Breast epithelium (tissue), 3 donors: ENCODE measurements around the gene ELK4.

Experiments
- POLR2A ChIP-seq: fragments of 450-650 bp; IDR thresholded peaks from one replicate; pipeline ENCODE4 v1.6.1; 2016; ENCODE audit warnings: antibody characterized with exemption, mild to moderate bottlenecking, moderate library complexity
- TF ChIP-seq, protein P1 (sequence below), 3 donors: fragments of 450-650 bp; IDR thresholded peaks; one replicate each; pipeline ENCODE4 v1.5.1; 2016 to 2017; ENCODE audit warnings: antibody characterized with exemption in 3 of 3, mild to moderate bottlenecking in 3 of 3, moderate library complexity in 3 of 3

DNA sequence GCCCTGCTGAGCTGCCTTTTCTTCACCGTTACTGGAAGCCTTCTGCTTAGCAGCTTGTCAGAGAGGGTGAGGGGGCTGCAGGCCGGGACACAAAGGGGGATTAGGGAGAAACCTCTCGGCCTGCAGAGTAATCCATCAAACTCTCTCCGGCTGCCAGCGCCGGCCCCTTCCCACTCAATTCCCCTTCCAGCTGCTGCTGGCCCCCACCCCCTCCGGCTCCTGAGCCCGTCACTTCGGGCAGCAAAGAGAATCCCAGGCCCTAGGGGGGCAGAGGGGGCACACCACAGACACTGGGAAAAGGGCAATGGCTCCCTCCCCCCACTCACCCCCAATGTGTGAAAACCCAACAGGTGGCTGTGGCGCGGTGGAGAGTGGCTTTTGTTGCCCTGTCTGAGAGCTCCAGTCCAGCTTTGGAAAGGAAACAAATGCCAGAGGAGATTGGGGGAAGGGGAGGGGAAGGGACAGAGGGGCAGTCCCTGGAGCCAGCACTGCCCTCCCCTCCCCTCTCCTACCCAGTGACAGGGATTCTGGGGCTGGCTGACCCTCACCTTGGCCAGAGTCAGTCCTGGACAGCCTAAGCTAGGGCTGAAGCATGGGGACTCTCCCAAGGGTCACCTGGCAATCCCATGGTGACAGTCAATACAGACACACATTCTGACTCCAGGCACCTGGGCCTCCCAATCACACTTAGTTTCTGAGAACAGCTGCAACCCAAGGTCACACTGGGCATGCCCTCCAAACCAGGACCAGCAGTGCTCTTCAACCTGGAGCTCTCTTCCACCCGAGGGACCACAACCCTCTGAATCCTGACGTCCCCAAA lies 39.0 kb upstream of the ELK4 start:
- TF ChIP-seq, protein P1, sequence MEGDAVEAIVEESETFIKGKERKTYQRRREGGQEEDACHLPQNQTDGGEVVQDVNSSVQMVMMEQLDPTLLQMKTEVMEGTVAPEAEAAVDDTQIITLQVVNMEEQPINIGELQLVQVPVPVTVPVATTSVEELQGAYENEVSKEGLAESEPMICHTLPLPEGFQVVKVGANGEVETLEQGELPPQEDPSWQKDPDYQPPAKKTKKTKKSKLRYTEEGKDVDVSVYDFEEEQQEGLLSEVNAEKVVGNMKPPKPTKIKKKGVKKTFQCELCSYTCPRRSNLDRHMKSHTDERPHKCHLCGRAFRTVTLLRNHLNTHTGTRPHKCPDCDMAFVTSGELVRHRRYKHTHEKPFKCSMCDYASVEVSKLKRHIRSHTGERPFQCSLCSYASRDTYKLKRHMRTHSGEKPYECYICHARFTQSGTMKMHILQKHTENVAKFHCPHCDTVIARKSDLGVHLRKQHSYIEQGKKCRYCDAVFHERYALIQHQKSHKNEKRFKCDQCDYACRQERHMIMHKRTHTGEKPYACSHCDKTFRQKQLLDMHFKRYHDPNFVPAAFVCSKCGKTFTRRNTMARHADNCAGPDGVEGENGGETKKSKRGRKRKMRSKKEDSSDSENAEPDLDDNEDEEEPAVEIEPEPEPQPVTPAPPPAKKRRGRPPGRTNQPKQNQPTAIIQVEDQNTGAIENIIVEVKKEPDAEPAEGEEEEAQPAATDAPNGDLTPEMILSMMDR (IDR thresholded peaks at IDR 0.05), result no peak
- no peak for TF ChIP-seq POLR2A
